Esophagus muscularis mucosa (tissue), 4 donors: ENCODE measurements around the gene CARMIL3. TPM values are rescaled to one million over a fixed set of nuclear protein-coding genes. Genes with fewer than 3 reads are reported as not detected.

Source experiments
- DNase-seq: peaks from one replicate; pipeline ENCODE4 v3.0.0-alpha.2; 2017; ENCODE audit errors: extremely low spot score
- H3K27ac ChIP-seq, 4 donors: fragments of 200-600 bp; sonication (generic); replicated peaks in 1 of 4; 1 replicate in 3 of 4; 2 replicates in 1 of 4; pipeline ENCODE4 v1.5.1; 2016 to 2019; ENCODE audit warnings: mild to moderate bottlenecking in 1 of 4
- H3K27me3 ChIP-seq, 4 donors: fragments of 200-600 bp; sonication (generic); one replicate each; pipeline versions ENCODE4 v1.5.1 to v1.6.0; 2016 to 2019
- H3K36me3 ChIP-seq, 4 donors: fragments of 200-600 bp; sonication (generic); one replicate each; pipeline ENCODE4 v1.5.1; 2016 to 2019
- H3K4me1 ChIP-seq, 4 donors: fragments of 200-600 bp; sonication (generic); one replicate each; pipeline ENCODE4 v1.5.1; 2016 to 2019
- H3K4me3 ChIP-seq, 4 donors: fragments of 200-600 bp; sonication (generic); 1 replicate in 2 of 4; 2 replicates in 2 of 4; pipeline ENCODE4 v1.5.1; 2016 to 2019; ENCODE audit warnings: mild to moderate bottlenecking in 4 of 4, moderate library complexity in 1 of 4
- H3K9me3 ChIP-seq, 4 donors: fragments of 200-600 bp; sonication (generic); 1 replicate in 3 of 4; 2 replicates in 1 of 4; pipeline ENCODE4 v1.5.1; 2016 to 2019
- CTCF ChIP-seq, 3 experiments: fragments of 200-600 bp in 2 of 3; fragments of 450-650 bp in 1 of 3; sonication (generic) in 2 of 3; IDR thresholded peaks; one replicate each; pipeline ENCODE4 v1.5.1; 2017 to 2019; ENCODE audit warnings: antibody characterized with exemption in 3 of 3, mild to moderate bottlenecking in 2 of 3, moderate library complexity in 1 of 3
- EP300 ChIP-seq: sonication (generic); formaldehyde crosslinking; IDR thresholded peaks from one replicate; pipeline ENCODE4 v1.6.1; 2017; ENCODE audit warnings: antibody characterized with exemption
- POLR2A ChIP-seq: fragments of 450-650 bp; IDR thresholded peaks from one replicate; pipeline ENCODE4 v1.6.1; 2017; ENCODE audit warnings: antibody characterized with exemption, moderate library complexity, mild to moderate bottlenecking, low read depth
- POLR2AphosphoS5 ChIP-seq, 2 donors: sonication (generic); formaldehyde crosslinking; IDR thresholded peaks; one replicate each; pipeline ENCODE4 v1.6.1; 2017; ENCODE audit warnings: antibody characterized with exemption in 2 of 2
- WGBS: methylation state at CpG from one replicate; pipeline ENCODE4 v1.1.5; 2018; 5-methylcytosine and 5-hydroxymethylcytosine counted together
- intact Hi-C: fragments of 100-400 bp; cut with DNase I; formaldehyde crosslinking; loops from one replicate; pipeline ENCODE4 v1.15.1; 2023
- total RNA-seq, 4 donors: library from RNA; depleted of rRNA; stranded (reverse); fragments of >200 nt; gene quantifications; one replicate each; pipeline versions ENCODE4 v1.1.0 to v1.2.1, GENCODE V29; 2016

CARMIL3 gene
- total RNA-seq, 4 donors from 2014 or later: 0.17 to 0.29 TPM; not detected in 2

- Histone ChIP-seq H3K27me3 (peaks cover 0 to 15% (median 0%) of the 10 kb centered on the region in 4 donors), H3K27ac (no peak overlapping the region), H3K4me1 (peaks cover 12 to 22% (median 19%) of the 10 kb centered on the region in 4 donors), H3K4me3 (peak overlapping the region; percentile 55 to 73 (median 63)), H3K9me3 (no peaks in the 10 kb centered on the region), H3K36me3 (no peaks in the 10 kb centered on the region)
- intact Hi-C loops: loop anchor here (5.0 kb wide), 1 partner anchor 41 kb away; no protein-coding TSS in a partner anchor
- TF ChIP-seq EP300 (no peak), POLR2AphosphoS5 (IDR thresholded peaks at IDR 0.05) (no peak), POLR2A (no peak), CTCF (IDR thresholded peaks at IDR 0.05) (no peak)
- 53% methylated on average over 20 of the region's 20 CpGs for WGBS
- DNase-seq: no peak
Measured at GRCh38 chr14:24052656-24053547, 1.1 kb downstream of the CARMIL3 start.

- TF ChIP-seq CTCF (IDR thresholded peaks at IDR 0.05): no peak
- no peak for TF ChIP-seq POLR2AphosphoS5 (IDR thresholded peaks at IDR 0.05)
- no peak for TF ChIP-seq POLR2A
- TF ChIP-seq EP300: no peak
- peaks cover 0 to 16% (median 0%) of the 10 kb centered on the region in 4 donors for H3K27me3 ChIP-seq
- no peak overlapping the region for H3K27ac ChIP-seq
- WGBS: 84% methylated on average over 10 of the region's 10 CpGs
- H3K36me3 ChIP-seq: no peaks in the 10 kb centered on the region
- H3K4me3 ChIP-seq: no peak overlapping the region
- no peak for DNase-seq
- intact Hi-C loops: loop anchor here (5.0 kb wide), 1 partner anchor 41 kb away; no protein-coding TSS in a partner anchor
- H3K4me1 ChIP-seq: peaks cover 12 to 29% (median 23%) of the 10 kb centered on the region in 4 donors
- no peaks in the 10 kb centered on the region for H3K9me3 ChIP-seq
Measured at GRCh38 chr14:24053548-24054323, 1.9 kb downstream of the CARMIL3 start.

- no peak overlapping the region for H3K4me3 ChIP-seq
Measured at GRCh38 chr14:24054324-24054641, 2.5 kb downstream of the CARMIL3 start.

GRCh38 chr14:24054646-24055045, 2.8 kb downstream of the CARMIL3 start:
- H3K27me3 ChIP-seq: peaks cover 0 to 16% (median 0%) of the 10 kb centered on the region in 4 donors
- intact Hi-C loops: loop anchor here (5.0 kb wide), 1 partner anchor 42 kb away; no protein-coding TSS in a partner anchor
- H3K9me3 ChIP-seq: no peaks in the 10 kb centered on the region
- 95% methylated on average over 7 of the region's 9 CpGs for WGBS
- no peak overlapping the region for H3K27ac ChIP-seq
- H3K4me3 ChIP-seq: no peak overlapping the region
- H3K4me1 ChIP-seq: peaks cover 12 to 31% (median 23%) of the 10 kb centered on the region in 4 donors
- no peak for DNase-seq
- no peaks in the 10 kb centered on the region for H3K36me3 ChIP-seq
- TF ChIP-seq CTCF (IDR thresholded peaks at IDR 0.05): no peak
- no peak for TF ChIP-seq EP300
- TF ChIP-seq POLR2A: no peak
- TF ChIP-seq POLR2AphosphoS5 (IDR thresholded peaks at IDR 0.05): no peak

More at GRCh38 chr14:24054324-24054641, 2.5 kb downstream of the CARMIL3 start:
- Histone ChIP-seq H3K36me3 (no peaks in the 10 kb centered on the region), H3K4me1 (peaks cover 12 to 31% (median 23%) of the 10 kb centered on the region in 4 donors), H3K27me3 (peaks cover 0 to 16% (median 0%) of the 10 kb centered on the region in 4 donors), H3K27ac (no peak overlapping the region), H3K9me3 (no peaks in the 10 kb centered on the region)
- intact Hi-C loops: loop anchor here (5.0 kb wide), 1 partner anchor 42 kb away; no protein-coding TSS in a partner anchor
- TF ChIP-seq POLR2A: no peak
- no peak for DNase-seq
- 91% methylated on average over 6 of the region's 6 CpGs for WGBS
